ENCODE results near the gene SEH1L. TPM values are rescaled to one million over a fixed set of nuclear protein-coding genes. Genes with fewer than 3 reads are reported as not detected.

The SEH1L gene
- total RNA-seq, 1 experiment from 2014 or later = 61.2 TPM

DNA sequence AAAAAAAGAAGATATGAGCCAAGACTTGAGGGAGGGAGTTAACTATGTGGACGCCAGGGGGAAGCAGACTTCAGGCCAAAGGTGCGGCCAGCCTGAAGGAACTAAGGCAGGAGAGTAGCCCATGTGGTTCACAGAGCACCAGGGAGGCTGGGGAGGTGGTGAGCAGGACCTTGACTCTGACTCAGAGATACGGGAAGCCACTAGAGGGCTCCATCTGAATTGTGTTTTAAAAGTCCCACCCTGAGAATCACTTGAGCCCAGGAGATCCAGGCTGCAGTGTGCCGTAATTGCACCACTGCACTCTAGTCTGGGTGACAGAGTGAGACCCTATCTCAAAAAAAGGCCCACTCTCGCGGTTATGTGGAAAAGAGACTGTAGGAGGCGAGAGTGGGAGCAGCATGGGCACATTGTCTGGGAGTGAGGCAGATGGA lies 55.7 kb downstream of the SEH1L start:
- BruUV-seq (replicated peaks) = no TSS peak
- Histone ChIP-seq H3K4me3 (ENCODE audit: low read length) (no peak overlapping the region), H3K9me3 (ENCODE audit: low read length) (no peaks in the 10 kb centered on the region), H2AFZ (ENCODE audit: low read length) (no peak overlapping the region), H3K27ac (ENCODE audit: low read length) (no peak overlapping the region), H3K9ac (ENCODE audit: low read length) (no peak overlapping the region), H4K20me1 (ENCODE audit: low read length) (peaks cover 17% of the 10 kb centered on the region; the same call in 1 of the 2 replicates), H3K36me3 (ENCODE audit: low read depth, low read length) (peaks cover 43% of the 10 kb centered on the region), H3K4me1 (ENCODE audit: insufficient read depth, low read length) (0 out of 2 replicates have a peak, but pooled peaks cover 2% of the 10 kb centered on the region), H3K9me2 (replicated peaks; ENCODE audit: low read length) (no peaks in the 10 kb centered on the region), H3F3A (ENCODE audit: low read length, unreplicated experiment) (no peaks in the 10 kb centered on the region), H3K27me3 (ENCODE audit: low read length) (no peaks in the 10 kb centered on the region), H3K79me2 (ENCODE audit: low read length) (peaks cover 71% of the 10 kb centered on the region), H3K4me2 (ENCODE audit: low read length) (no peak overlapping the region)
- ChIA-PET POLR2A (ENCODE audit: unreplicated experiment) (no interaction called here), CTCF (no interaction called here)
- intact Hi-C loops (cut with micrococcal nuclease) = loop anchor here (1.0 kb wide), 2 partner anchors 100 to 156 kb away; no protein-coding TSS in a partner anchor
- no peak for TF ChIP-seq EZH2phosphoT487 (IDR thresholded peaks at IDR 0.05; ENCODE audit: borderline replicate concordance, low read length)
- TF ChIP-seq, protein P1, sequence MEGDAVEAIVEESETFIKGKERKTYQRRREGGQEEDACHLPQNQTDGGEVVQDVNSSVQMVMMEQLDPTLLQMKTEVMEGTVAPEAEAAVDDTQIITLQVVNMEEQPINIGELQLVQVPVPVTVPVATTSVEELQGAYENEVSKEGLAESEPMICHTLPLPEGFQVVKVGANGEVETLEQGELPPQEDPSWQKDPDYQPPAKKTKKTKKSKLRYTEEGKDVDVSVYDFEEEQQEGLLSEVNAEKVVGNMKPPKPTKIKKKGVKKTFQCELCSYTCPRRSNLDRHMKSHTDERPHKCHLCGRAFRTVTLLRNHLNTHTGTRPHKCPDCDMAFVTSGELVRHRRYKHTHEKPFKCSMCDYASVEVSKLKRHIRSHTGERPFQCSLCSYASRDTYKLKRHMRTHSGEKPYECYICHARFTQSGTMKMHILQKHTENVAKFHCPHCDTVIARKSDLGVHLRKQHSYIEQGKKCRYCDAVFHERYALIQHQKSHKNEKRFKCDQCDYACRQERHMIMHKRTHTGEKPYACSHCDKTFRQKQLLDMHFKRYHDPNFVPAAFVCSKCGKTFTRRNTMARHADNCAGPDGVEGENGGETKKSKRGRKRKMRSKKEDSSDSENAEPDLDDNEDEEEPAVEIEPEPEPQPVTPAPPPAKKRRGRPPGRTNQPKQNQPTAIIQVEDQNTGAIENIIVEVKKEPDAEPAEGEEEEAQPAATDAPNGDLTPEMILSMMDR (conservative IDR thresholded peaks at IDR 0.05; ENCODE audit: low read depth, low read length) = peak; percentile 70
- TF ChIP-seq EZH2 (IDR thresholded peaks at IDR 0.05; ENCODE audit: low read length, unreplicated experiment) = no peak
- DNase-seq (peak; percentile 62), ATAC-seq (peak; percentile 95)

- ATAC-seq (no peak), DNase-seq (no peak)
- Histone ChIP-seq H3K4me3 (ENCODE audit: low read length) (no peak overlapping the region), H3K27me3 (ENCODE audit: low read length) (no peaks in the 10 kb centered on the region), H2AFZ (ENCODE audit: low read length) (no peak overlapping the region), H3K9me3 (ENCODE audit: low read length) (no peaks in the 10 kb centered on the region), H3K9ac (ENCODE audit: low read length) (no peak overlapping the region), H3K36me3 (ENCODE audit: low read depth, low read length) (peaks cover 51% of the 10 kb centered on the region), H3K79me2 (ENCODE audit: low read length) (peaks cover 62% of the 10 kb centered on the region), H4K20me1 (ENCODE audit: low read length) (peaks cover 7% of the 10 kb centered on the region; the same call in 1 of the 2 replicates), H3F3A (ENCODE audit: low read length, unreplicated experiment) (no peaks in the 10 kb centered on the region), H3K4me1 (ENCODE audit: insufficient read depth, low read length) (no peaks in the 10 kb centered on the region), H3K9me2 (replicated peaks; ENCODE audit: low read length) (no peaks in the 10 kb centered on the region), H3K27ac (ENCODE audit: low read length) (no peak overlapping the region), H3K4me2 (ENCODE audit: low read length) (no peak overlapping the region)
- CTCF ChIA-PET = interaction anchor here (0.6 kb wide), 1 partner anchor 15 kb away, joined by 3 read pairs; no protein-coding TSS in a partner anchor
- no TSS peak for BruUV-seq (replicated peaks)
- POLR2A ChIA-PET (ENCODE audit: unreplicated experiment) = no interaction called here
- TF ChIP-seq EZH2 (IDR thresholded peaks at IDR 0.05; ENCODE audit: low read length, unreplicated experiment) = no peak
- TF ChIP-seq, protein P1 (conservative IDR thresholded peaks at IDR 0.05; ENCODE audit: low read depth, low read length) = no peak
- no peak for TF ChIP-seq EZH2phosphoT487 (IDR thresholded peaks at IDR 0.05; ENCODE audit: borderline replicate concordance, low read length)
- intact Hi-C loops (cut with micrococcal nuclease) = no loop called here
Observed at GRCh38 chr18:13004396-13004795, 56.6 kb downstream of the SEH1L start.

DNA sequence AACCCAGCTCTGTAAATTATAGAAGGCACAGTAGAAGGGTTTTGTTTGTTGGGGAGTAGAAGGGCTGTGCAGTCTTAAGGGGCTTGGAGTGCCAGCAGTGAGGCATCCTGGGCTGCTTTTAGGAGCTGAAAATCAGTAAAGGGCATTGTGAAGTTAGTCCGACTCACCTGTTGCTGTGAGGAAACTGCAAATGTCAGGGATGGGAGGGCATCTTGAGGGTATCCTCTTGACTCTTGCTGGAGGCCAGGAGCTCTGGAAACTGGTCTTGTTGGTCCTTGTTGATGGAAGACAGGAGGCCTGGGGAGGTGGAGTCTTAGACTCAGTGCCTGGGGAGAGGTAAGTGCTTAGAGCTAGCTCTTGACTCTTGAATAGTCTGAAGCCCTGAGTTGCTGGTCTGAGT lies 57.5 kb downstream of the SEH1L start:
- Histone ChIP-seq H3K9ac (ENCODE audit: low read length) (no peak overlapping the region), H3K79me2 (ENCODE audit: low read length) (peaks cover 54% of the 10 kb centered on the region), H3K27me3 (ENCODE audit: low read length) (no peaks in the 10 kb centered on the region), H3K27ac (ENCODE audit: low read length) (no peak overlapping the region), H3K4me1 (ENCODE audit: insufficient read depth, low read length) (no peaks in the 10 kb centered on the region), H3K9me3 (ENCODE audit: low read length) (no peaks in the 10 kb centered on the region), H3K9me2 (replicated peaks; ENCODE audit: low read length) (no peaks in the 10 kb centered on the region), H3K4me3 (ENCODE audit: low read length) (no peak overlapping the region), H2AFZ (ENCODE audit: low read length) (no peak overlapping the region), H3K36me3 (ENCODE audit: low read depth, low read length) (peaks cover 52% of the 10 kb centered on the region), H4K20me1 (ENCODE audit: low read length) (peaks cover 4% of the 10 kb centered on the region; the same call in 1 of the 2 replicates), H3K4me2 (ENCODE audit: low read length) (no peak overlapping the region), H3F3A (ENCODE audit: low read length, unreplicated experiment) (no peaks in the 10 kb centered on the region)
- ATAC-seq = no peak
- POLR2A ChIA-PET (ENCODE audit: unreplicated experiment) = interaction anchor here (0.7 kb wide), 1 partner anchor 15 kb away, joined by 3 read pairs; no protein-coding TSS in a partner anchor
- intact Hi-C loops (cut with micrococcal nuclease) = no loop called here
- DNase-seq = no peak
- no TSS peak for BruUV-seq (replicated peaks)
- TF ChIP-seq, protein P1 (conservative IDR thresholded peaks at IDR 0.05; ENCODE audit: low read depth, low read length) = no peak
- TF ChIP-seq EZH2 (IDR thresholded peaks at IDR 0.05; ENCODE audit: low read length, unreplicated experiment) (no peak), EZH2phosphoT487 (IDR thresholded peaks at IDR 0.05; ENCODE audit: borderline replicate concordance, low read length) (no peak)
- CTCF ChIA-PET = interaction anchor here (0.6 kb wide), 1 partner anchor 16 kb away, joined by 3 read pairs; no protein-coding TSS in a partner anchor

All from PC-3 (cell line).